Measurements from ENCODE around the gene KIAA2012. TPM values are rescaled to one million over a fixed set of nuclear protein-coding genes. Genes with fewer than 3 reads are reported as not detected.

The KIAA2012 gene
- total and polyA plus RNA-seq, 2 of the 8 experiments (the other 6 are each of a cell fraction or from before 2014, with no cell fraction given), result not detected

- H4K5ac ChIP-seq (ENCODE audit: insufficient read length, low read depth, low read length), result no peak overlapping the region
- H3K9me3 ChIP-seq (ENCODE audit: insufficient read depth in 2 of 2, low read depth in 1 of 2, low read length in 1 of 2), result no peaks in the 10 kb centered on the region
- FAIRE-seq (no peak), DNase-seq (ENCODE audit: low read depth in 1 of 2, low spot score in 2 of 2) (no peak)
- WGBS, 2 experiments (ENCODE audit: extremely low coverage in 1 of 2, insufficient coverage in 1 of 2, insufficient read length in 1 of 2, insufficient replicate concordance in 2 of 2, low coverage in 1 of 2, low lambda C conversion rate in 2 of 2, missing lambda C conversion rate in 1 of 2), result 94% methylated on average over 1 of the region's 1 CpG; no CpG with 5 or more reads in 1 of the 2 experiments
- H3K79me2 ChIP-seq (ENCODE audit: control insufficient read depth in 1 of 2, insufficient read depth in 2 of 2, low read length in 2 of 2), result no peaks in the 10 kb centered on the region
- H3K36me3 ChIP-seq (ENCODE audit: control insufficient read depth in 2 of 4, insufficient read depth in 4 of 4, low read length in 3 of 4), result no peaks in the 10 kb centered on the region
- CTCF ChIA-PET (ENCODE audit: partially characterized antibody), result interaction anchor here (0.6 to 2.7 kb wide), 11 partner anchors 13 to 362 kb away, joined by 3 to 12 read pairs (median 4); no protein-coding TSS in a partner anchor
- H4K91ac ChIP-seq (replicated peaks; ENCODE audit: insufficient read length, low read length), result no peak overlapping the region
- peaks cover 0 to 3% (median under 1%) of the 10 kb centered on the region in 4 experiments; a peak in 1 of 7 replicates for H3K4me1 ChIP-seq (replicated peaks in 1 of 4; ENCODE audit: control insufficient read depth in 3 of 4, insufficient read depth in 4 of 4, low read length in 3 of 4)
- no peak overlapping the region for H2BK20ac ChIP-seq (ENCODE audit: low read length)
- H3K27me3 ChIP-seq (replicated peaks in 1 of 4; ENCODE audit: control insufficient read depth in 3 of 4, extremely low read depth in 1 of 4, insufficient read depth in 3 of 4, low read length in 3 of 4), result peaks cover 2 to 11% (median 9%) of the 10 kb centered on the region in 4 experiments; a peak in 5 of 7 replicates
- H3K79me1 ChIP-seq (ENCODE audit: low read depth, low read length), result no peaks in the 10 kb centered on the region
- H3K23ac ChIP-seq (ENCODE audit: insufficient read length), result no peak overlapping the region
- no peak overlapping the region for H3K18ac ChIP-seq (ENCODE audit: extremely low read depth, low read length)
- no peaks in the 10 kb centered on the region for H4K20me1 ChIP-seq (replicated peaks in 1 of 2; ENCODE audit: control insufficient read depth in 1 of 2, insufficient read depth in 2 of 2, low read length in 2 of 2)
- no peak overlapping the region for H2BK5ac ChIP-seq (ENCODE audit: low read depth, low read length)
- peaks cover 1% of the 10 kb centered on the region; the same call in 1 of the 2 replicates for H3K23me2 ChIP-seq (ENCODE audit: low read depth, low read length)
- H3K4me2 ChIP-seq (ENCODE audit: insufficient read depth in 1 of 2, low read depth in 2 of 2, low read length in 2 of 2), result no peak overlapping the region
- no peak overlapping the region for H4K8ac ChIP-seq (ENCODE audit: extremely low read depth, insufficient read depth, low read length)
- no peak overlapping the region for H3K56ac ChIP-seq (replicated peaks; ENCODE audit: insufficient read length, low read depth, low read length)
- H3K4me3 ChIP-seq (ENCODE audit: extremely low read depth in 1 of 4, insufficient read depth in 2 of 4, low read depth in 3 of 4, low read length in 4 of 4), result no peak overlapping the region
- POLR2A ChIA-PET (ENCODE audit: partially characterized antibody), result no interaction called here
- H3K14ac ChIP-seq (ENCODE audit: insufficient read length), result no peak overlapping the region
- H2BK12ac ChIP-seq (ENCODE audit: low read depth, low read length), result no peak overlapping the region
- no peak overlapping the region for H2BK15ac ChIP-seq (ENCODE audit: low read length)
- H2AK5ac ChIP-seq (ENCODE audit: low read depth, low read length), result no peak overlapping the region
- H3K9ac ChIP-seq (replicated peaks in 1 of 4; ENCODE audit: extremely low read depth in 1 of 4, low read depth in 3 of 4, low read length in 3 of 4), result no peak overlapping the region
- H3K4ac ChIP-seq (replicated peaks; ENCODE audit: insufficient read length, low read depth, low read length), result no peak overlapping the region
- H3K27ac ChIP-seq (ENCODE audit: low read depth, low read length), result no peak overlapping the region
- TF ChIP-seq MAFK (IDR thresholded peaks at IDR 0.05; ENCODE audit: low read depth, low read length) (no peak), CEBPB (IDR thresholded peaks at IDR 0.05; ENCODE audit: low read depth, low read length) (no peak)
- H2AFZ ChIP-seq (ENCODE audit: low read length), result no peak overlapping the region
- no peak overlapping the region for H2BK120ac ChIP-seq (replicated peaks; ENCODE audit: low read depth, low read length)
Observed at GRCh38 chr2:202165945-202166344, 92.9 kb downstream of the KIAA2012 start.

Data from H1 (cell line).